HG03196 (cell line): ENCODE measurements around the gene ADAMTS4.

Source experiments
- ATAC-seq: cut with Tn5 transposase; IDR thresholded peaks from one replicate; pipeline ENCODE4 v1.9.1; 2021; ENCODE audit not compliant: unreplicated experiment

Gene ADAMTS4

DNA sequence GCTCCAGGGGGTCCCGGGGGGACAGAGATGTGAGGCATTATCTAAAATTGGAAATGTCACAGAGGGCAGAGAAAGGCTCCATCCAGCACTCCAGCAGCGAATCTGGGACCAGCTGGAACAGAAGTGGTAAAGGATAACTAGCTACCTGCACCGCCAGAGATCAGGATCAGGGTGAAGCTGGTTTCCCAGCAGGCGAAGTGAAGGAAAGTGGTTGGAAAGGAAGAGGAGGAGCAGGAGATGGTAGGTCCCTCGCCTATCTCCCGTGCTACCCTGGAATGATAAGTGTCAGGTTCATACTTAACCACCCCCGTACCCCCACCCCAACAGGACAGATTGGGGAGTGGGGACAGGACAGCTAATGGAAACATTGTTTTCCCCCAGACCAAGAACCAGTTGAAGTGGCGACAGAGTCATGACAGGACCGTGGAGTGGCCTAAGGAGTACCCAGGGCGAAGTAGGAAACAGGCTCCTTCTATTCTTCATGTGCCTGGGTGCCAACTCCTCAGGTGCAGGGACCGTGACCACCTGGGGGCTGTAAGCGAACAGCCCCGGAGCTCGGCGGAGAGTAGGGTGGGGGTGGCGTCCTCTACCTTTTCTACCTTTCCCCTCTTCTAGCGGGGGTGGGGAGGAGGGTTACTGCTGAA is 22.3 kb downstream of the ADAMTS4 start:
- ATAC-seq: no peak

DNA sequence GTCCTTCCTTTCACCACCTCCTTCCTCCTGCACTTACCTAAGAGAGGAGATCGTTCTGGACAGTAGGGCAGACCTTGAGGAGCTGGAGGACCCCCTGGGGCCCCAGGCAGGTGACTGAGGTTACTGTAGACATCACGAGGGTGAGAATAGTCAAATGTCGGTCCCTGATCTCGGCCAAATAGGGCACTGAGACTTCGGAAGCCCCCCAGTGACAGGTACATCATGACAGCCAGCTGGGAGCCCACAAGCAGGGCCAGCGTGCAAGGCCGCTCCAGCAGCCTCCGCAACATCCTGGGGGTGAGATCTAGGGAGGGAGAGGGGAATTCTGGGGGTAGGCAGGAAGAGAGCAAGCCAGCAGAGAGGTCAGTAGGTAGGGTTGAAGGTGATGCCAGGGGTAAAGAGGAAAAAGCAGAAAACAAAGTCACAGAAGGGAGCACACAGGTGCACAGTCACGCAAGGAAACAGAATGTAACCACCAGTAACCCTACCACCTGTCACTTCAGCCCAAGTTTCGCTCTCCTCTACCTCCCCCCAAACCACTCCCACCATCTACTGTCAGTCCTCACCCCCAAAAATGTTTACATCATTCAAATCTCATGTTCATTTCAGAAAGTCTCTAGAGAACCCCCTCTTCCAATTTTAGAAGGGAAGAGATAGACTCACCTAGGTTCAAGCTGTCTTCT is 22.9 kb downstream of the ADAMTS4 start:
- no peak for ATAC-seq

DNA sequence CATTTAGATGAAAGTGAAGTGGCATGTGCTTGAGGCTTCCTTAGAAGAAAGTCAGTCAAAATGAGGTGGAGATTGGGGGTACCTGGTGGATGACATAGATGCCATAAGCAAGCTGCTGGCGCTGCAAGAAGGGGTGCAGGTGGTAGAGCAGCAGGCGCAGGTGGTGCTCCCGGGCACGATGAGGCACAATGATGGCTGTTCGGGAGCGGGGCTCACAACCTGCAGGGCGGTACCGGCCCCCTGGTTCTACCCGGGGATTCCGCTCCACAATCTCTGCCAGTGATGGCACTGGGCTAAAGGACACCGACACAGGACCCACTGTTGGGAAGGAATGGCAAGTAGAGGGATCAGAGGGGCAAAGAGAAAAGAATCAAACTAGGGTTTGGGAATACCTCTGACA is 23.9 kb downstream of the ADAMTS4 start:
- ATAC-seq: no peak

DNA sequence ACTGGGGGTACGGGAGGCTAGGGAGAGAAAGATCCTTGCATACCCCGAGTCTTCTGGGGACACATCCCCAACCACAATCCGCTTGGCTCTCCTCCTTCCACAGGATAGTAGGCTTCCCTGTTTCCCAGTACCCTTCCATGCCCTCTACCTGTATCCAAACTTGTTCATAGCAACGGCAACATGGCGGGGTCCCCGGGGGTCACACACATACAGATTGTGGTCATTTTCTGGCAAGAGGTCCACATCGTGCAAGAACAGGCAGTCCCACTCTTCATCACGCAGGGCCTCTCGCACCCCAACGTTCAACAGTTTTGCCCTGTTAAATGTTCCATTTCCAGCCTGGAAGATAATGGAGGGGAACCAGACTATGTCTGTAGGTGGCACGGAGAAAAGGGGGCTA is 25.1 kb downstream of the ADAMTS4 start:
- no peak for ATAC-seq

DNA sequence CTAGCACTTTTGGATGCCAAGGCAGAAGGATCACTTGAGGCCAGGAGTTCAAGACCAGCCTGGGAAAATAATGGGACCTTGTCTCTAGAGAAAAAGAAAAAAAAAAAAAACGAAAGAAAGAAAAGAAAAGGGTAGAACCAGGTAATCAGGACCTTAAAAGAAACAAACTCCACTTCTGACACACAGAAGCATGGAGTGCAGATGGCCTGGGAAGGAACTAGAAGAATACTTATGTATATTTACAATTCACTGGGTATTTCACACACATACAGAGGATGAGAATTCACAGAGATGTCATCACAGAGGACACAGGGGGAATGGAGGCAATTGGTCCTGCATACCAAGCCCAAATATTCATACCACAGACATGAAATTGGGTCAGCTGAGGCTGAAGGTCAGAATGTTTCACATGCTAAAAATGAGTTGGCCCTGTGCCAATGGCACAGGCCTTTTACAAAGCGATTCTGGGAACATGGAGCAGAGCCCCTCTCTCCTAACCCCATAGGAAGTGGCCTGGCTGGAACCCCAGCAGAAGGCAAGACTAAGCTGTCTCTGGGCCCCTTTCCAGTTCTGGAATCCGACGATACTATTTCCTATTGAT is 26.0 kb downstream of the ADAMTS4 start:
- no peak for ATAC-seq

DNA sequence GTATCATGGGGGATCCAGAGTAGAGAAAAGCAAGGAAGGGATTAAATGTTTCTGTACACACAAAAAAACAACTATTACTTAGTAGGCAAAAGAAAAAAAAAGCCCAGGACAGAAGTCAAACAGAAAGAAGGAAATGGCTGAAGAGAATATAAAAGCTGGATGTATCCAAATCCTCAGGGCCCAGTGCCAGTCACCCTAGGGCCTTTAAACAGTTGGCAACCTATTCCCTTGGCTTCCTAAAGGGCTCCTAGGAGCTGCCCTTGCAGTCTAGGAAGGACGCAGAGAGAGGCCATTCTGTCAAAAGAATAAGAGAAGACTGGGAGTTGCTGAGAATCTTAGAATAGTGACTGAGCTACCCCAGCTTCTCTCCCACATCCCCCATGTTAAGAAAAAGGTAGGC is 26.5 kb downstream of the ADAMTS4 start:
- ATAC-seq: no peak

DNA sequence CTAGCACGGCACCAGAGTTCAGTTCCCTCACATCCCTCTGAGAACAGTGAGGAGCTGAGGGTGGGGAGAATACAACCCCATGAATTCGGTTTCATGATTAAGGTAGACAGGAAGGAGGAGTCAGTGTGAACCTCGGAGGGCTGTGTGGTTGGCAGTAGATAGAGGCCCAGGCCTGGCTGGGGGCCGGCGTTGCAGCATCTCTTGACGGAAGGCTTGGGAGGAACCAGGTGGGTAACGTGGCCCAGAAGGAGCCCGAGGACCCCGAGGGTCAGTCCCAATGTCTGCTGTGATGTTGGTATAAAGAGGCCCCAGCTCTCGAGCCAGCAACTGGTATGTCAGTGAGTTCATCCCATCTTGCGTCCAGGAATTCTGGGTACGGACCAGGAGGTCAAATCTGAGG is 27.2 kb downstream of the ADAMTS4 start:
- no peak for ATAC-seq

DNA sequence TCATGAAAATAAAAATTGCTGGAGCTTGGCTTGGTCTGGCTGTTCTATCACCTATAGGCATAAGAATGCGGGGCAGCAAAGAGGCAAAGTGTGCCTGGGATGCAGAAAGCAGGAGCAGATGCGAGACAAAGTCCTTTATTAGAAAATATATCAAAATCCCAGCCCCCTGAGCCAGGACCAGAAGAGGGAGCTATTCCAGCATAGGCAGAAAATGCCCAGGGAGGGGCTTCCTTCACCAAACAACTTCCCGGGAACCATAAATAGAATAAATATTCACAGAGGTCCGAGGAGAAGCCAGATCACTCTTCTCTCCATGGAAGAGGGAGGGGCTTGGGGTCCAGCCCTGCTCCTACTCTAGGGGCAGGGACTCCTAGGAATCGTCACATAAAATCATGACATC is 27.7 kb downstream of the ADAMTS4 start:
- ATAC-seq: no peak

DNA sequence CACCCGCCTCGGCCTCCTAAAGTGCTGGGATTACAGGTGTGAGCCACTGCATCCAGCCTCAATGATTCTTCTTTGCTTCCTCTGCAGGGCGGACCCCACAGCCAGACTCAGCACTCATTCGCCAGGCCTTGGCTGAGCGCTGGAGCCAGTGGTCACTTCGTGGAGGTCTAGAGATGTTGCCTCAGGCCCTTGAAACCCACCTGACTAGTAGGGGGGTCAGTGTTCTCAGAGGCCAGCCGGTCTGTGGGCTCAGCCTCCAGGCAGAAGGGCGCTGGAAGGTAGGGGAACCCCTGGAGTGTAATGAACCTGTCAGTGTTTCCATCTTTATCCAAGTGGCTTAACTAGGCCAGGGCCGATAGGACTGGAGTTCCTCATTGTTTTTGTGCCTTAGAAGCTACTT is 29.9 kb downstream of the ADAMTS4 start:
- no peak for ATAC-seq

DNA sequence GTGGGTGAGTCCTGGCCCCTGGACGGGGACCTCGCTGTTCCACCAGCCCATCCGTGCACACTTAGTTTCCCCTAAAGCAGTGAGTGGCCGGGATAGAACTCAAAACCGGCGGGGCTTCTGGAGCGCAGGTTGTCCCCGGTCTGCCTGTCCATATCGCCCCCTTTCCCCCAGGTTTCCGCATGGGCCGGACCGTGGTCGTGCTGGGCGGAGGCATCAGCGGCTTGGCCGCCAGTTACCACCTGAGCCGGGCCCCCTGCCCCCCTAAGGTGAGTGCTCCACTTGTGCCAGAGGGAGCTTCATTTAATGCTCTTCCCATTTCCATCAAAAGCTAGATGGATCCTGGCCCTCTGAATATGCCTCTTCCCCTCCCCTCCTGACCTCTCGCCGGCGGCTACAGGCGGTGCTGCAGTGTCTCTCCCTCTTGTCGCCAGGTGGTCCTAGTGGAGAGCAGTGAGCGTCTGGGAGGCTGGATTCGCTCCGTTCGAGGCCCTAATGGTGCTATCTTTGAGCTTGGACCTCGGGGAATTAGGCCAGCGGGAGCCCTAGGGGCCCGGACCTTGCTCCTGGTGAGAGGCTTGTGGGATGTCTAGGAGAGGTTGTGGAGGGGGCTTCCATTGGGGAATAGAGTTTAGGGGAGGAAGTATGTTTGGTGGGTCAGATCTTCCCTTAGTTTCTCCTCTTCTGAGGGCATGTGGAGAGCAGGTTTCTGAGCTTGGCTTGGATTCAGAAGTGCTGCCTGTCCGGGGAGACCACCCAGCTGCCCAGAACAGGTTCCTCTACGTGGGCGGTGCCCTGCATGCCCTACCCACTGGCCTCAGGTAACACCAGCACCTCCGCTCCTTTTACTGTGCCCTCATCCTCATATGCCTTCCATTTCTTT is 31.9 kb downstream of the ADAMTS4 start:
- peak; percentile 4 for ATAC-seq

DNA sequence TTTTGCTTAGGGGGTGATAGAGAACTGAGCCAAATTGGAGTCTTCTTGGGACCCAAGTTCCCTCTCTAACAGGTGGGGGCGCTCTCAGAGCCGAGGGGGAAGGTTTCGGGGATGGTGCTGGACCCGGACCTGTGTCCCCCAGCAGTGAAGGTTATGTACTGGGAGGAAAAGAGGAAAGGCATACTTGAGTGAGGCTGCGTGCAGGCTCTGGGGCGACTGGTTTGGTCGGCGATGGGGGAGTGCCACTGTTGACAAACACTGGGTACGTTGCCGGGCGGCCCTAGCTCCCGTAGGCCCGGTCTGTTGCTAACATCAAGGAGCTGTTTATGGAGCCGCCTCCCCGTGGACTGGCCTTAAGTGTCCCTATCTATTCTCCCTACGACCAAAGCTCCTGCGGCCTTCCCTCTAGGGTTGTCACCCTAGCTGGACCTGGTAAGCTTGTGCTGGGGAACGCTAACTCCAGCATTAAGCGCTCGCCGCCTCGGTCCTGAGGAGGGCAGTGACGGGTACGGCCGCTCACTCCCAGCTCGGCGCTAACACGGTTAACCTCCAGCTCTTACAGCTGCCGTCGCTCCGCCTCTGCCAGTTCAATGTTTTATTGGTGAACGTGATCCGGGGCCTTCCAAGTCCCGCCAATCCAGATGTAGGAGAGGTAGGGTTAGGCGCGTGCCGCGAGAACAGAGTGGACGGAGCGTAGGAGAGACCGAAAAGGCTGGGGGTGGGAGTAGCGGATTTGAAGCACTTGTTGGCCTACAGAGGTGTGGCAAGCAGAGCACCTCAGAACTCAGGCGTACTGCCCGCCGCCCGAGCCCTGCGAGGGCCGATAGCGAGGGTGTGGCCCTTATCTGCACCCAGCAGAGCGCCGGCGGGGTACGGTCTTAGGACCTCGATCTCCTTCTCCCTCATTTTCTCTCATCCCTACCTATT is 32.8 kb downstream of the ADAMTS4 start, which contains the start of gene PPOX:
PPOX (plus strand) TSS at position 685 of the 927 bp plus-strand sequence. CDS start 422 bp downstream, outside the sequence.
- ATAC-seq: peak; percentile 86

DNA sequence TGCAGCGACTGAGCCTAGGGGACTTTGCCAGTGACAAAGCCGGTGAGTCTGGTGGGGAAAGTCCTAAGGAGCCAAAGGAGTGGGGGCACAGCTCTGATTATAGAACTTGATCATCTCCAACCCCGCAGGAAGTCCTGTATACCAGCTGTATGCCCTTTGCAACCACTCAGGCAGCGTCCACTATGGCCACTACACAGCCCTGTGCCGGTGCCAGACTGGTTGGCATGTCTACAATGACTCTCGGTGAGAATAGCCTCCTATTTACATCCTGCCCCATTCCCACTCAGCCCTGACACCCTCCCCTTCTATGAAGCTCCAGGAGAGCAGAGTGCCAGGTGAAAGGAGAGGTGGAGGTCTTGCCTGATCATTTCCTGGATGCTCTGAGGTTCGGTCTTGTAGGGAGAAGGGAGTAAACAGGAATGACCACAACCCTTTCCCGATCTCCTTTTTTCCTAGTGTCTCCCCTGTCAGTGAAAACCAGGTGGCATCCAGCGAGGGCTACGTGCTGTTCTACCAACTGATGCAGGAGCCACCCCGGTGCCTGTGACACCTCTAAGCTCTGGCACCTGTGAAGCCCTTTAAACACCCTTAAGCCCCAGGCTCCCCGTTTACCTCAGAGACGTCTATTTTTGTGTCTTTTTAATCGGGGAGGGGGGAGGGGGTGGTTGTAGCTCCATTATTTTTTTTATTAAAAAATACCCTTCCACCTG is 33.8 kb downstream of the ADAMTS4 start:
- no peak for ATAC-seq

DNA sequence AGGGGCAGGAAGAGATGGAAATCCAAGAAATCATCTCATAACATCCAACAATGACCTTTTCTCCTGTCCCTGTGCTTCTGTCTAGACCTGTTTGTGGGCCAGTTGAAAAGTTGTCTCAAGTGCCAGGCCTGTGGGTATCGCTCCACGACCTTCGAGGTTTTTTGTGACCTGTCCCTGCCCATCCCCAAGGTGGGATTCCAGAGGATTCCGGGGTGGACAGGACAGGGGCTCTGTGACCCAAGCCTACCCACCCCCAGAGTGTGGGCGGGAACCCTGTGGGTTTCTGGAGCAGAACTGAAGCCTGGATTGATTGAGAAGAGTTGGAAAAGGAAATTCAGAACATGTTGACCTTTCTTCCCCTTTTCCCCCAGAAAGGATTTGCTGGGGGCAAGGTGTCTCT is 35.1 kb downstream of the ADAMTS4 start:
- ATAC-seq: no peak

DNA sequence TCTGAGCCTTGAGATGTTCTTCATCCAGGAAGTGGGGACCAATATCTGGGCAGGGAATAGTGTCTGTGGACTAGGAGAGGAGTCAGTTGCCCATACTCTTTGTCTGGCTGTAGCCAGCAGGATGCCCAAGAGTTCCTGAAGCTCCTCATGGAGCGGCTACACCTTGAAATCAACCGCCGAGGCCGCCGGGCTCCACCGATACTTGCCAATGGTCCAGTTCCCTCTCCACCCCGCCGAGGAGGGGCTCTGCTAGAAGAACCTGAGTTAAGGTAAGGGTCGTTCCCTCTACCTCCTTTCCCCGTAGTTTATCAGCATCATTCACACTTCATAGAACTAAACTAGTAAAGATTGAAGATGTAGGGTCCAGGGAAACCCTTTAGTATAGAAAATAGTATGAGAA is 36.0 kb downstream of the ADAMTS4 start:
- no peak for ATAC-seq

DNA sequence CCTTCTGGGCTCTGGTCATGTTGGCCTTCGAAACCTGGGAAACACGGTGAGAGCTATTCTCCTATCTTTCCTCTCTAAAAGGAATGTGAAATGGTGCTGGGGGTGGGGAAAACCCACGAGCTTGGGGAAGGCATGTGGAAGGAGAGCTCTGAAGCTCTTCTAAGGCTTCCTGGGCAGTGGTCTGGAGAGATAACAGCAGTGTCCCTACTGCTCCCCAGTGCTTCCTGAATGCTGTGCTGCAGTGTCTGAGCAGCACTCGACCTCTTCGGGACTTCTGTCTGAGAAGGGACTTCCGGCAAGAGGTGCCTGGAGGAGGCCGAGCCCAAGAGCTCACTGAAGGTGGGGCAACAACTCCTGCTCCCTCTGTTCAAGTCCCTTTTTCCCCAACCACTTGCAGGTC is 36.8 kb downstream of the ADAMTS4 start:
- ATAC-seq: no peak

DNA sequence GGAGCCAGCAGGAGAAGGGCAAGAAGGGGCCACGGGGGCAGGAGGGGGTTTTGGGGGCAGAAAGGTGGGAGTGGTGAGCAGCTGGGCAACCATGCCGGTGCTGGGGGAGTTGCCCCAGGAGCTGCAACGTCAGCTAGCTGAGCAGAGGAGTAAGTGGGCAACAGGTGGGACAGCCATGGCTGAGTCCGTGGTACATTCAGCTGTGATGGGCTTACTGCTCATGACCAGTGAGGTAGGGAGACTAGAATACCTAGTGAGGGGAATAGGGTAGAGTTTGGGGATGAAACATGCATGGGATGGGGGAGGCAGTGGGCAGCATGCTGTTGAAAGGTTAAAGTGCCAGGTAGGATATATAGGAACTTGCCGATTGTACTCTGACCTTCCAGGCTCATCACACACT is 37.2 kb downstream of the ADAMTS4 start:
- no peak for ATAC-seq

DNA sequence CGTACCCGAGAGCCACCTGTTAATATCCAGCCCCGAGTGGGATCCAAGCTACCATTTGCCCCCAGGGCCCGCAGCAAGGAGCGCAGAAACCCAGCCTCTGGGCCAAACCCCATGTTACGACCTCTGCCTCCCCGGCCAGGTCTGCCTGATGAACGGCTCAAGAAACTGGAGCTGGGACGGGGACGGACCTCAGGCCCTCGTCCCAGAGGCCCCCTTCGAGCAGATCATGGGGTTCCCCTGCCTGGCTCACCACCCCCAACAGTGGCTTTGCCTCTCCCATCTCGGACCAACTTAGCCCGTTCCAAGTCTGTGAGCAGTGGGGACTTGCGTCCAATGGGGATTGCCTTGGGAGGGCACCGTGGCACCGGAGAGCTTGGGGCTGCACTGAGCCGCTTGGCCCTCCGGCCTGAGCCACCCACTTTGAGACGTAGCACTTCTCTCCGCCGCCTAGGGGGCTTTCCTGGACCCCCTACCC is 38.1 kb downstream of the ADAMTS4 start:
- ATAC-seq: no peak

DNA sequence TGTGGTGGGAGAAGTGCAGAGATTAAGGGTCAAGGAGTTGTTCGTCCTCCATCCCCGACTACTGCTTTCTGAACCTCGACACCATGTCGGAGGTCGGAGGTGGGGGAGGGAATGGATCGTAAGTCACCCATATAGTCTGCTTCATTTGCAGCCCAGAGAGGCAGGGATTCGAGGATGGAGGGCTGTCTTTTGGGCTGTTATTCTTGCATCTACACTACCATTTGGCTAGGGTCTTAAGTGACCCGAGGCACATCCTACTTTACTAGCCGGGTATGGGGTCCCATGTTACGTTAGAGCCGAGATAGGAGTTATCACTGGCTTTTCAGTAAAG is 39.0 kb downstream of the ADAMTS4 start:
- no peak for ATAC-seq

DNA sequence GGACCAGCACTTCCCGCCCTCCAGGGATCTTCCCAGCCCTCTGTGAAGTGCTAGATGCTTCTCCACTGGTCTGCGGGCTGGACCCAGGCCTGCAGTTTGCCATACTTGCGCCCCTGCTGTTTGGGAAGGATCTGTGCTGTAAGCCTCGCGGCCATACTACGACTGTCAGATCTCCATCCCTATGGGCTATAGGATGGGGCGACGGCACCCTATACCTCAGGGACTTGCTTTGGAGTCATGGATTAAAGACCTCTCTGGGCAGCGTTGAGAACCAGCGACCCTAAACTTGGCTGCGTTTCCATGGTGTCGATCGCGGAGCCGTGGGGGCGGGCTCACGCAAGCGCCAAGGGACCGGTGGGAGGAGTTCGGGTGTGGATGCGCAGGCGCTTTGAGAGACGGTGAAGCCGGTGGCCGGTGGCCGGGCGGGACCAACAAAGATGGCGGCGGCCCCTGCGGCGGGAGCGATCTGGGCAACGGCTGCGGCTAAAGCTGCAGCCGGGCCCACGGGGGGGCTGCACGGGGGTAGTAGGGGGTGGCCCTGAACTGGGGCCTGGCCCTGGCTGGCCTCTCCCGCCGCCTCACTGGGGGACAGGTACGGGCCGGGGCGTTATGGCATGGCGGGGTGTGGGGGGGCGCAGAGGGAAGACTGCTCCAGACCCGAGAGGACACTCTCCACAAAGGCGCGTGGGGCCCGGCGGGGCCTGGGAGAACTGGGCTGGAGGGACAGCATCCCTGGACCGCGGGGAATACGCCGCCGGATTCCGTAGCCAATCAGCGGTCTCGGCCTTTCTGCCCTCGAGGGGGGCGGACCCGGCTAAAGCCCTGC is 39.6 kb downstream of the ADAMTS4 start, which contains the start of gene USP21:
USP21 (plus strand) TSS at position 414 of the 826 bp plus-strand sequence. CDS start 1,141 bp downstream, outside the sequence.
- ATAC-seq: peak; percentile 57
